ENCODE results near the gene IMPDH1. TPM values are rescaled to one million over a fixed set of nuclear protein-coding genes. Genes with fewer than 3 reads are reported as not detected.

Gene IMPDH1
- total and polyA plus RNA-seq, 7 donors, result 16.6 to 39.7 (median 26.0) TPM

DNA sequence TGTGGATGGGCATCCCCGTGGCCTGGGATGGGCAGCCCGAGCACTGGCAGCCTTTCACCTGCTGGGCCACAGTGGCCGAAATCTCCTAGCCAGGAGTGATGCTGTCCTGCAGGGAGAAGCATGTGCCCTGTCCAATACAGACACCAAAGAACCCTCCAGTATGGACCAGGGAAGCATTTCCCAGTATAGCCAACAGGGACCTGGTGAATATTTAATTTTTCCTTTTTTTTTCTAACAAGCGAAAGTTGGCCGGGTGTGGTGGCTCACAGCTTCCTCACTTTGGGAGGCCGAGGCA lies 11.0 kb downstream of the IMPDH1 start:
- no peaks in the 10 kb centered on the region for H3K9me3 ChIP-seq
- TF ChIP-seq POLR2AphosphoS5 (IDR thresholded peaks at IDR 0.05), result no peak
- TF ChIP-seq, protein P1, sequence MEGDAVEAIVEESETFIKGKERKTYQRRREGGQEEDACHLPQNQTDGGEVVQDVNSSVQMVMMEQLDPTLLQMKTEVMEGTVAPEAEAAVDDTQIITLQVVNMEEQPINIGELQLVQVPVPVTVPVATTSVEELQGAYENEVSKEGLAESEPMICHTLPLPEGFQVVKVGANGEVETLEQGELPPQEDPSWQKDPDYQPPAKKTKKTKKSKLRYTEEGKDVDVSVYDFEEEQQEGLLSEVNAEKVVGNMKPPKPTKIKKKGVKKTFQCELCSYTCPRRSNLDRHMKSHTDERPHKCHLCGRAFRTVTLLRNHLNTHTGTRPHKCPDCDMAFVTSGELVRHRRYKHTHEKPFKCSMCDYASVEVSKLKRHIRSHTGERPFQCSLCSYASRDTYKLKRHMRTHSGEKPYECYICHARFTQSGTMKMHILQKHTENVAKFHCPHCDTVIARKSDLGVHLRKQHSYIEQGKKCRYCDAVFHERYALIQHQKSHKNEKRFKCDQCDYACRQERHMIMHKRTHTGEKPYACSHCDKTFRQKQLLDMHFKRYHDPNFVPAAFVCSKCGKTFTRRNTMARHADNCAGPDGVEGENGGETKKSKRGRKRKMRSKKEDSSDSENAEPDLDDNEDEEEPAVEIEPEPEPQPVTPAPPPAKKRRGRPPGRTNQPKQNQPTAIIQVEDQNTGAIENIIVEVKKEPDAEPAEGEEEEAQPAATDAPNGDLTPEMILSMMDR (IDR thresholded peaks at IDR 0.05), result peak in 1 of 4 experiments; percentile 29
- no peak for DNase-seq
- H3K27ac ChIP-seq, result no peak overlapping the region
- peaks cover 18 to 89% (median 52%) of the 10 kb centered on the region in 4 donors for H3K36me3 ChIP-seq
- intact Hi-C loops (cut with DNase I), result loop anchor here (1.0 to 2.0 kb wide), 2 partner anchors 27 to 60 kb away; no protein-coding TSS in a partner anchor
- H3K4me3 ChIP-seq, result no peak overlapping the region
- WGBS, 2 donors, result 46 to 71% methylated on average over 6 of the region's 6 CpGs
- H3K4me1 ChIP-seq, result no peaks in the 10 kb centered on the region
- H3K27me3 ChIP-seq, result no peaks in the 10 kb centered on the region

DNA sequence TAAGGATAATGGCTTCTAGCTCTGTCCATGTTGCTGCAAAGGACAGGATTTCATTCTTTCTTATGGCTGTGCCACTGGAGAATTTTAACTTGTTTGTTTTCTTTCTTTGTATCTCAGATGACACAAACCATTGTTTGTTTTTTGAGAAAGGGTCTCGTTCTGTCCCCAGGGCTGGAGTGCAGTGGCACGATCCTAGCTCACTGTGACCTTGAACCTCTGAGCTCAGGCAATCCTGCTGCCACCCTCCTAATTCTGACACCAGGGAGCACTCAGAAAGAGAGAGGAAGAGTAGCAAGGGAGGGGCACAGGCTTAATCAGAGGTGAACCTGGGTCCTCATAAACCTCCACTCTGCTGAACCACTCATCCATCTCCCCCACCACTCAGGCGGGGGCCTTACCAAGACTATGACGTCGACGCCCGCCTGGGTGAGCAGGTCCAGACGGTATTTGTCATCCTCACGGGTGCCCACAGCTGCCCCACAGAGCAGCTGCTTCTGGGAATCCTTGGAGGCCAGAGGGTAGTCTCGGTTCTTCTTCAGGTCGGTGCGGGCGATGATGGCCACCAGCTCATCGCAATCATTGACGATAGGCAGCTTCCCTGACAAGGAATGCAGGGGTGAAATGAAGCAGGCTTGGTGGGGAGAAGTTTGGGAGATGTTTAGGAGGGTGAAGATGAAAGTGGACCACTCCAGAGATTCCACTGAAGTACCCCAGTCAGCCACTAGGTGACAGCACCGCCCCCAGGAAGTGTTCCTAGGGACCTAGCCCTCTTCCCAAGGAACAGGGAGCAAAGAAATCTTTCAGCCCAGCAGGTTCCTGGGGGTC lies 11.6 kb downstream of the IMPDH1 start:
- TF ChIP-seq, protein P1 (IDR thresholded peaks at IDR 0.05), result peak; percentile 83 to 98 (median 91)
- TF ChIP-seq POLR2AphosphoS5 (IDR thresholded peaks at IDR 0.05), result no peak
- Histone ChIP-seq H3K27me3 (no peaks in the 10 kb centered on the region), H3K9me3 (no peaks in the 10 kb centered on the region), H3K36me3 (peaks cover 18 to 94% (median 55%) of the 10 kb centered on the region in 4 donors), H3K4me3 (no peak overlapping the region), H3K4me1 (no peaks in the 10 kb centered on the region), H3K27ac (no peak overlapping the region)
- peak; percentile 80 for DNase-seq
- 79 to 82% methylated on average over 16 of the region's 16 CpGs for WGBS, 2 donors
- intact Hi-C loops (cut with DNase I), result loop anchor here (1.0 to 2.0 kb wide), 2 partner anchors 27 to 61 kb away; no protein-coding TSS in a partner anchor

DNA sequence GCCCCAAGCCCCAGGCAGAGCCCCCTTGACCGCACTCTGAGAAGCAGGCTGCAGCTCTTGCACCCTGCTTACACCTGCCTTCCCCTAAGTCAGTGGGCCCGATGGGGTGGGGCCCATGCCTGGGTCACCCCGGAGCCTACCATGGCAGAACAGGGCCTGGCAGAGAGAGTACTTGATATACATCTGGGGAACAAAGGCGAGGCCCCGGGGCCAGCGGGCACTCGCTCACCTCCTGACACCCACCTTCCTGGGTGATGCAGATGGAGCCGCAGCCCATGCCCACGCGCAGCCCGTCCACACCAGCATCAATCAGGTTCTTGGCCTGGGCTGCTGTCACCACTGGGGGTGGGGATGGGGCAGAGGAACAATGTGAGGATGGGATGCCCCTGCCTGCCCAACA lies 13.4 kb downstream of the IMPDH1 start:
- no peaks in the 10 kb centered on the region for H3K27me3 ChIP-seq
- peaks cover 18 to 96% (median 62%) of the 10 kb centered on the region in 4 donors for H3K36me3 ChIP-seq
- H3K27ac ChIP-seq, result no peak overlapping the region
- no peak overlapping the region for H3K4me3 ChIP-seq
- H3K4me1 ChIP-seq, result no peaks in the 10 kb centered on the region
- TF ChIP-seq POLR2A (IDR thresholded peaks at IDR 0.05) (no peak), POLR2AphosphoS5 (IDR thresholded peaks at IDR 0.05) (no peak), EP300 (IDR thresholded peaks at IDR 0.05) (no peak)
- TF ChIP-seq, protein P1 (IDR thresholded peaks at IDR 0.05), result no peak
- no peak for DNase-seq
- intact Hi-C loops (cut with DNase I), result no loop called here
- H3K9me3 ChIP-seq, result no peaks in the 10 kb centered on the region
- 96% methylated on average over 11 of the region's 11 CpGs for WGBS, 2 donors

- 93 to 94% methylated on average over 3 of the region's 3 CpGs for WGBS, 2 donors
- TF ChIP-seq EP300 (IDR thresholded peaks at IDR 0.05) (no peak), POLR2AphosphoS5 (IDR thresholded peaks at IDR 0.05) (no peak), POLR2A (IDR thresholded peaks at IDR 0.05) (no peak)
- TF ChIP-seq, protein P1 (IDR thresholded peaks at IDR 0.05), result no peak
- Histone ChIP-seq H3K9me3 (no peaks in the 10 kb centered on the region), H3K27ac (no peak overlapping the region), H3K4me3 (no peak overlapping the region), H3K36me3 (peaks cover 18 to 90% (median 56%) of the 10 kb centered on the region in 4 donors), H3K4me1 (no peaks in the 10 kb centered on the region), H3K27me3 (no peaks in the 10 kb centered on the region)
- no peak for DNase-seq
- intact Hi-C loops (cut with DNase I), result no loop called here
Observed at GRCh38 chr7:128395748-128396147, 14.0 kb downstream of the IMPDH1 start.

Measured in sigmoid colon (tissue), 7 donors.